GM19351 (cell line): ENCODE results near the gene ARHGEF10L.

Source experiments
- ATAC-seq: cut with Tn5 transposase; IDR thresholded peaks from one replicate; pipeline ENCODE4 v1.9.1; 2021; ENCODE audit warnings: mild to moderate bottlenecking, moderate library complexity; ENCODE audit not compliant: unreplicated experiment

The ARHGEF10L gene

GRCh38 chr1:17549384-17549783 lies 9.9 kb downstream of the ARHGEF10L start:
- ATAC-seq: no peak

- no peak for ATAC-seq
Measured at GRCh38 chr1:17550729-17551584, 11.5 kb downstream of the ARHGEF10L start.

- no peak for ATAC-seq
Measured at GRCh38 chr1:17551755-17552234, 12.3 kb downstream of the ARHGEF10L start.

GRCh38 chr1:17553975-17554700 lies 14.6 kb downstream of the ARHGEF10L start:
- no peak for ATAC-seq

GRCh38 chr1:17554954-17555353 lies 15.5 kb downstream of the ARHGEF10L start:
- ATAC-seq: no peak

GRCh38 chr1:17557986-17558385 lies 18.5 kb downstream of the ARHGEF10L start:
- no peak for ATAC-seq

GRCh38 chr1:17558541-17558940 lies 19.0 kb downstream of the ARHGEF10L start:
- no peak for ATAC-seq

- ATAC-seq: no peak
Measured at GRCh38 chr1:17558954-17559614, 19.6 kb downstream of the ARHGEF10L start.

- ATAC-seq: no peak
Measured at GRCh38 chr1:17559615-17560419, 20.3 kb downstream of the ARHGEF10L start.

GRCh38 chr1:17561247-17561548 lies 21.7 kb downstream of the ARHGEF10L start:
- ATAC-seq: no peak

GRCh38 chr1:17561561-17561985 lies 22.1 kb downstream of the ARHGEF10L start:
- ATAC-seq: no peak

- ATAC-seq: no peak
Measured at GRCh38 chr1:17562375-17562774, 22.9 kb downstream of the ARHGEF10L start.

GRCh38 chr1:17563494-17564281 lies 24.2 kb downstream of the ARHGEF10L start:
- no peak for ATAC-seq

- no peak for ATAC-seq
Measured at GRCh38 chr1:17564458-17565393, 25.2 kb downstream of the ARHGEF10L start.

GRCh38 chr1:17565461-17566252 lies 26.2 kb downstream of the ARHGEF10L start:
- no peak for ATAC-seq

- ATAC-seq: no peak
Measured at GRCh38 chr1:17566417-17566816, 26.9 kb downstream of the ARHGEF10L start.

- no peak for ATAC-seq
Measured at GRCh38 chr1:17566892-17567291, 27.4 kb downstream of the ARHGEF10L start.

GRCh38 chr1:17567582-17567981 lies 28.1 kb downstream of the ARHGEF10L start:
- no peak for ATAC-seq
